Inflammatory macrophage treated with lipopolysaccharide for 4 hours (primary cell): ENCODE results near the gene SLC66A1.
"Not testable (repeated sequence)": the region's sequence is repeated elsewhere in the genome, so short reads cannot be mapped to it uniquely, and the experiment has no call there.

Experiments
- DNase-seq: peaks from one replicate; pipeline ENCODE4 v3.0.0-alpha.2; 2020

SLC66A1 gene

GRCh38 chr1:19311931-19312781 lies at the start of gene SLC66A1, which contains the start of gene AKR7A2:
Gene SLC66A1 (plus strand): TSS chr1:19312326. CDS start chr1:19317678, 5,352 bp downstream.
Gene AKR7A2 (minus strand): TSS chr1:19312144. CDS start chr1:19312124, 20 bp downstream.
- DNase-seq = peak; percentile 96

- no peak for DNase-seq
These were observed 49.4 kb upstream of the SLC66A1 start for GRCh38 chr1:19262744-19263143.

GRCh38 chr1:19268445-19268844 lies 43.7 kb upstream of the SLC66A1 start:
- no peak for DNase-seq

- not testable (repeated sequence) for DNase-seq
These were observed 42.4 kb upstream of the SLC66A1 start for GRCh38 chr1:19269427-19270342.

GRCh38 chr1:19270343-19270730 lies 41.8 kb upstream of the SLC66A1 start:
- DNase-seq = not testable (repeated sequence)

GRCh38 chr1:19272064-19272463 lies 40.1 kb upstream of the SLC66A1 start:
- no peak for DNase-seq

GRCh38 chr1:19273106-19273843 lies 38.9 kb upstream of the SLC66A1 start:
- DNase-seq = no peak

- DNase-seq = peak; percentile 27
These were observed 38.1 kb upstream of the SLC66A1 start for GRCh38 chr1:19273844-19274531.

- no peak for DNase-seq
These were observed 37.5 kb upstream of the SLC66A1 start for GRCh38 chr1:19274636-19275035.

GRCh38 chr1:19283891-19284290 lies 28.2 kb upstream of the SLC66A1 start:
- DNase-seq = no peak

GRCh38 chr1:19284881-19285280 lies 27.2 kb upstream of the SLC66A1 start:
- DNase-seq = no peak

- DNase-seq = not testable (repeated sequence)
These were observed 26.8 kb upstream of the SLC66A1 start for GRCh38 chr1:19285366-19285765.

GRCh38 chr1:19285807-19286206 lies 26.3 kb upstream of the SLC66A1 start:
- DNase-seq = not testable (repeated sequence)

- DNase-seq = no peak
These were observed 24.5 kb upstream of the SLC66A1 start for GRCh38 chr1:19287436-19288185.

GRCh38 chr1:19288324-19289241 lies 23.5 kb upstream of the SLC66A1 start, which contains the start of gene AKR7A3:
Gene AKR7A3 (minus strand): TSS chr1:19288770. CDS start chr1:19288709, 61 bp downstream.
- peak; percentile 68 for DNase-seq

- no peak for DNase-seq
These were observed 22.9 kb upstream of the SLC66A1 start for GRCh38 chr1:19289244-19289643.

- no peak for DNase-seq
These were observed 17.5 kb upstream of the SLC66A1 start for GRCh38 chr1:19294638-19295037.

- no peak for DNase-seq
These were observed 11.9 kb upstream of the SLC66A1 start for GRCh38 chr1:19300211-19300610.

- not testable (repeated sequence) for DNase-seq
These were observed 8.0 kb upstream of the SLC66A1 start for GRCh38 chr1:19304081-19304480.

- DNase-seq = no peak
These were observed 6.2 kb upstream of the SLC66A1 start for GRCh38 chr1:19305880-19306279.
